LNCAP (cell line): Measurements from ENCODE around the gene PPP1R3G.

Source experiments
- TF ChIP-seq, protein P1 (sequence below): fragments of 450-650 bp; IDR thresholded peaks from 2 replicates; pipeline ENCODE4 v1.5.1; 2017; ENCODE audit warnings: mild to moderate bottlenecking

The PPP1R3G gene

GRCh38 chr6:5059036-5059896 lies 25.9 kb upstream of the PPP1R3G start:
- TF ChIP-seq, protein P1, sequence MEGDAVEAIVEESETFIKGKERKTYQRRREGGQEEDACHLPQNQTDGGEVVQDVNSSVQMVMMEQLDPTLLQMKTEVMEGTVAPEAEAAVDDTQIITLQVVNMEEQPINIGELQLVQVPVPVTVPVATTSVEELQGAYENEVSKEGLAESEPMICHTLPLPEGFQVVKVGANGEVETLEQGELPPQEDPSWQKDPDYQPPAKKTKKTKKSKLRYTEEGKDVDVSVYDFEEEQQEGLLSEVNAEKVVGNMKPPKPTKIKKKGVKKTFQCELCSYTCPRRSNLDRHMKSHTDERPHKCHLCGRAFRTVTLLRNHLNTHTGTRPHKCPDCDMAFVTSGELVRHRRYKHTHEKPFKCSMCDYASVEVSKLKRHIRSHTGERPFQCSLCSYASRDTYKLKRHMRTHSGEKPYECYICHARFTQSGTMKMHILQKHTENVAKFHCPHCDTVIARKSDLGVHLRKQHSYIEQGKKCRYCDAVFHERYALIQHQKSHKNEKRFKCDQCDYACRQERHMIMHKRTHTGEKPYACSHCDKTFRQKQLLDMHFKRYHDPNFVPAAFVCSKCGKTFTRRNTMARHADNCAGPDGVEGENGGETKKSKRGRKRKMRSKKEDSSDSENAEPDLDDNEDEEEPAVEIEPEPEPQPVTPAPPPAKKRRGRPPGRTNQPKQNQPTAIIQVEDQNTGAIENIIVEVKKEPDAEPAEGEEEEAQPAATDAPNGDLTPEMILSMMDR = no peak

- TF ChIP-seq, protein P1 = no peak
Measured at GRCh38 chr6:5061152-5061551, 24.0 kb upstream of the PPP1R3G start.

- TF ChIP-seq, protein P1 = no peak
Measured at GRCh38 chr6:5063617-5064016, 21.5 kb upstream of the PPP1R3G start.

- TF ChIP-seq, protein P1 = no peak
Measured at GRCh38 chr6:5066456-5067093, 18.6 kb upstream of the PPP1R3G start.

- TF ChIP-seq, protein P1 = no peak
Measured at GRCh38 chr6:5067305-5067704, 17.8 kb upstream of the PPP1R3G start.

- TF ChIP-seq, protein P1 = no peak
Measured at GRCh38 chr6:5068153-5068751, 16.9 kb upstream of the PPP1R3G start.

DNA sequence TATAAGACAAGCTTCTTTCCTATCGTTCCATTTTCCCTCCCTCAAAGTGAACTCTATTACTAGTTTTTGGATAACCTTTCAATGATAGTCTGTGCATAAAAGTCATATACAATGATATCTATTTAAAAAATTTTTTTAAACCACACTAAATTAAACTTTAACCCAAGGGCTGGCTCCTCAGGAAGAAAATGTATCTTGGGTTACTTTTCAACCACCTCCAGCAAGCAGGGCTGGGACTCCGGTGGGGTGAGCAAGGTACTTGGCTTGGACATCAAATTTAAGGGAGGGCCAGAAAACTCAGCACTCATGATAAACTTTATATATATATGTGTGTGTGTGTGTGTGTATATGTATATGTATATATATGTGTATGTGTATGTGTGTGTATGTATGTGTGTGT lies 13.9 kb upstream of the PPP1R3G start:
- TF ChIP-seq, protein P1 = no peak
